ENCODE data around the gene STK32A.

- TF ChIP-seq CTCF (IDR thresholded peaks at IDR 0.05 in 8 of 11, conservative IDR thresholded peaks at IDR 0.05 in 3 of 11) (no peak), POLR2A (IDR thresholded peaks at IDR 0.05) (no peak), POLR2AphosphoS5 (IDR thresholded peaks at IDR 0.05) (no peak)
Observed at GRCh38 chr5:147437161-147437596, 202.4 kb downstream of the STK32A start.

Data from spleen (tissue), 7 donors.